MCF 10A (cell line): Measurements from ENCODE around the gene ZNF608. TPM values are rescaled to one million over a fixed set of nuclear protein-coding genes. Genes with fewer than 3 reads are reported as not detected.

Experiments used
- BruUV-seq: library from RNA; stranded (reverse); fragments of 400-500 nt; replicated peaks from 2 replicates; lab custom pipeline; 2021; lab: Mats Ljungman, UMichigan
- CTCF ChIA-PET: fragments of 300-600 bp; sonication (Branson Sonifier 250); formaldehyde crosslinking; extraction: SDS; loops from one replicate; lab custom pipeline; 2021; ENCODE audit warnings: antibody characterized with exemption, inconsistent platforms; lab: Yijun Ruan, JAX
- POLR2A ChIA-PET: fragments of 300-600, 350-650 bp; sonication (Branson Sonifier 250); formaldehyde crosslinking; extraction: SDS; loops from one replicate; lab custom pipeline; 2020; ENCODE audit warnings: antibody characterized with exemption, inconsistent platforms; lab: Yijun Ruan, JAX
- DNase-seq: peaks from one replicate; pipeline ENCODE4 v3.0.0-alpha.2; 2018; ENCODE audit not compliant: unreplicated experiment
- H3K27ac Mint-ChIP-seq: one replicate; pipeline ENCODE4 v1.8.0; 2022; ENCODE audit warnings: mild to moderate bottlenecking, low read depth, mixed read lengths; ENCODE audit not compliant: unreplicated experiment
- H3K27me3 Mint-ChIP-seq: one replicate; pipeline ENCODE4 v1.8.0; 2022; ENCODE audit warnings: mixed read lengths; ENCODE audit not compliant: insufficient read depth, unreplicated experiment
- H3K36me3 Mint-ChIP-seq: one replicate; pipeline ENCODE4 v1.8.0; 2022; ENCODE audit warnings: mild to moderate bottlenecking, moderate library complexity, mixed read lengths; ENCODE audit not compliant: insufficient read depth, unreplicated experiment
- H3K4me1 Mint-ChIP-seq: one replicate; pipeline ENCODE4 v1.8.0; 2022; ENCODE audit warnings: mixed read lengths; ENCODE audit not compliant: insufficient read depth, unreplicated experiment
- H3K4me3 Mint-ChIP-seq: one replicate; pipeline ENCODE4 v1.8.0; 2022; ENCODE audit warnings: mild to moderate bottlenecking, moderate library complexity, mixed read lengths; ENCODE audit not compliant: unreplicated experiment
- H3K9me3 Mint-ChIP-seq: one replicate; pipeline ENCODE4 v1.8.0; 2022; ENCODE audit warnings: mixed read lengths; ENCODE audit not compliant: unreplicated experiment
- CTCF ChIP-seq: fragments of 200-600 bp; IDR thresholded peaks from one replicate; pipeline ENCODE4 v1.8.0; 2022; ENCODE audit warnings: antibody characterized with exemption, mild to moderate bottlenecking; ENCODE audit not compliant: unreplicated experiment
- intact Hi-C: fragments of 100-400 bp; cut with micrococcal nuclease; formaldehyde crosslinking; loops from 2 replicates; pipeline ENCODE4 v1.14.1; 2022
- total RNA-seq: library from RNA; stranded (reverse); gene quantifications from 2 replicates; pipeline ENCODE4 v1.2.3, GENCODE V29; 2022

Gene ZNF608
- total RNA-seq, 1 experiment from 2014 or later: 8.4 TPM

GRCh38 chr5:124748687-124749594 lies 2.5 kb upstream of the ZNF608 start:
- Mint-ChIP-seq H3K4me1 (peaks cover 12% of the 10 kb centered on the region), H3K27me3 (no peaks in the 10 kb centered on the region)

GRCh38 chr5:124747791-124748686 lies 1.6 kb upstream of the ZNF608 start:
- POLR2A ChIA-PET: interaction anchor here (0.5 to 6.2 kb wide), 48 partner anchors 8 to 1552 kb away, joined by 3 to 103 read pairs (median 4); no protein-coding TSS in a partner anchor
- TF ChIP-seq CTCF: no peak
- Mint-ChIP-seq H3K4me1 (peaks cover 12% of the 10 kb centered on the region), H3K9me3 (no peaks in the 10 kb centered on the region), H3K36me3 (peaks cover 4% of the 10 kb centered on the region), H3K4me3 (no peak overlapping the region), H3K27me3 (no peaks in the 10 kb centered on the region), H3K27ac (no peak overlapping the region)
- intact Hi-C loops: loop anchor here (1.0 to 10.0 kb wide), 11 partner anchors 159 to 1379 kb away; no protein-coding TSS in a partner anchor
- CTCF ChIA-PET: interaction anchor here (0.7 to 1.8 kb wide), 5 partner anchors 10 to 810 kb away, joined by 3 to 5 read pairs (median 3); no protein-coding TSS in a partner anchor
- BruUV-seq: no TSS peak
- DNase-seq: peak; percentile 57

More at GRCh38 chr5:124748687-124749594, 2.5 kb upstream of the ZNF608 start:
- ChIA-PET POLR2A (interaction anchor here (0.6 to 6.2 kb wide), 32 partner anchors 9 to 1362 kb away, joined by 3 to 103 read pairs (median 4); no protein-coding TSS in a partner anchor), CTCF (interaction anchor here (0.7 to 1.8 kb wide), 6 partner anchors 42 to 811 kb away, joined by 3 to 5 read pairs (median 3); no protein-coding TSS in a partner anchor)
- peak; percentile 97 for DNase-seq
- no peak overlapping the region for H3K4me3 Mint-ChIP-seq
- H3K9me3 Mint-ChIP-seq: no peaks in the 10 kb centered on the region
- no TSS peak for BruUV-seq
- peaks cover 4% of the 10 kb centered on the region for H3K36me3 Mint-ChIP-seq
- intact Hi-C loops: loop anchor here (1.0 to 10.0 kb wide), 10 partner anchors 158 to 1378 kb away; no protein-coding TSS in a partner anchor
- no peak for TF ChIP-seq CTCF
- no peak overlapping the region for H3K27ac Mint-ChIP-seq

- Mint-ChIP-seq H3K9me3 (no peaks in the 10 kb centered on the region), H3K4me3 (no peak overlapping the region), H3K36me3 (peaks cover 4% of the 10 kb centered on the region), H3K4me1 (peaks cover 12% of the 10 kb centered on the region), H3K27ac (no peak overlapping the region), H3K27me3 (no peaks in the 10 kb centered on the region)
- no peak for TF ChIP-seq CTCF
- DNase-seq: peak; percentile 91
- TSS peak; percentile 64 for BruUV-seq
- CTCF ChIA-PET: interaction anchor here (0.6 to 1.5 kb wide), 6 partner anchors 9 to 1399 kb away, joined by 3 read pairs; no protein-coding TSS in a partner anchor
- intact Hi-C loops: loop anchor here (1.0 to 10.0 kb wide), 13 partner anchors 43 to 1380 kb away; no protein-coding TSS in a partner anchor
- POLR2A ChIA-PET: interaction anchor here (0.5 to 6.2 kb wide), 36 partner anchors 11 to 1084 kb away, joined by 3 to 103 read pairs (median 4); no protein-coding TSS in a partner anchor
Observed at GRCh38 chr5:124746916-124747790, 714 bp upstream of the ZNF608 start.
